ENCODE data around the gene XRCC1. TPM values are rescaled to one million over a fixed set of nuclear protein-coding genes. Genes with fewer than 3 reads are reported as not detected.

XRCC1 gene
- total RNA-seq, 1 experiment from 2014 or later, result 37.4 TPM

DNA sequence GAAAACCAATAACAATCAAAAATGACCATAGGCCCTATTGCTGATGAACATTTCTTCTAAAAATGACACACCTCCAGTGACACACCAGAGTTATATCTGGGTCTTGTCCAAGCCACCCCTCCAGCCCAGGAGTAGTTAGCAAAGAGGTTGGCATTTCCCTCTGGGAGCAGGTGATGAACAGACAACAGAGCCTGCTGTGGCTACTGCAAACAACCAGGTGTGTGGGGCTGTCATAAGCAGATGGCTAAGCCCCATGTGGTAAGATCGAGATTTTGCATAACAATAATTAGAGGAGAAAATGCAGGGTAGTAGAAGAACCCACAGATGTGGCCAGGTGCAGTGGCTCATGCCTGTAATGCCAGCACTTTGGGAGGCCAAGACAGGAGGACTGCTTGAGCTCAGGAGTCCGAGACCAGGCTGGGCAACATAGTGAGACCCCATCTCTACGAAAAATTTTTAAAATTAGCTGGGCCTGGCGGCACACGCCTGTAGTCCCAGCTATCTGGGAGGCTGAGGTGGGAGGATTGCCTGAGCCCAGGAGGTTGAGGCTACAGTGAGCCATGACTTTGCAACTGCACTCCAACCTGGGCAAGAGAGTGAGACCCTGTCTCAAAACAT, 5.0 kb downstream of the XRCC1 start:
- Histone ChIP-seq H3K4me2 (ENCODE audit: low read length) (no peak overlapping the region), H3K36me3 (ENCODE audit: control insufficient read depth in 1 of 2, insufficient read depth in 2 of 2, low read length in 2 of 2) (no peaks in the 10 kb centered on the region), H4K20me1 (ENCODE audit: insufficient read depth) (no peaks in the 10 kb centered on the region), H3K4me3 (replicated peaks in 1 of 2; ENCODE audit: low read depth in 1 of 2, low read length in 2 of 2) (no peak overlapping the region), H3K79me2 (ENCODE audit: insufficient read depth, low read length) (peaks cover 10% of the 10 kb centered on the region; the same call in 1 of the 2 replicates), H3K9ac (ENCODE audit: low read length) (no peak overlapping the region), H3K27me3 (ENCODE audit: insufficient read depth, low read length) (no peaks in the 10 kb centered on the region), H3K9me2 (ENCODE audit: insufficient read depth) (no peaks in the 10 kb centered on the region), H3K9me3 (ENCODE audit: control insufficient read depth in 1 of 2, insufficient read depth in 1 of 2, low read depth in 1 of 2, low read length in 2 of 2) (no peaks in the 10 kb centered on the region), H2AFZ (ENCODE audit: low read depth, low read length, poor library complexity, severe bottlenecking) (no peak overlapping the region), H3K4me1 (ENCODE audit: control insufficient read depth in 1 of 2, insufficient read depth in 2 of 2, low read length in 2 of 2) (peaks cover 5% of the 10 kb centered on the region in 2 experiments; a peak in 2 of 4 replicates), H3K27ac (ENCODE audit: low read depth, low read length) (no peak overlapping the region)
- intact Hi-C loops (cut with micrococcal nuclease), result no loop called here
- ATAC-seq, result no peak
- CTCF ChIA-PET, result no interaction called here
- no TSS peak for BruUV-seq (replicated peaks)
- TF ChIP-seq CEBPB (IDR thresholded peaks at IDR 0.05; ENCODE audit: low read depth) (no peak), SRF (IDR thresholded peaks at IDR 0.05; ENCODE audit: low read depth) (no peak), EGR1 (IDR thresholded peaks at IDR 0.05; ENCODE audit: low read depth) (no peak), TCF7L2 (IDR thresholded peaks at IDR 0.05; ENCODE audit: borderline replicate concordance, extremely low read depth, insufficient read depth, insufficient read length) (no peak), ZNF274 (IDR thresholded peaks at IDR 0.05; ENCODE audit: low read depth, low read length) (no peak), RAD21 (IDR thresholded peaks at IDR 0.05; ENCODE audit: low read depth) (no peak), FOSL1 (IDR thresholded peaks at IDR 0.05; ENCODE audit: low read depth) (no peak), EZH2phosphoT487 (IDR thresholded peaks at IDR 0.05; ENCODE audit: borderline replicate concordance) (no peak), SP1 (IDR thresholded peaks at IDR 0.05; ENCODE audit: low read depth) (no peak), ZFX (IDR thresholded peaks at IDR 0.05) (no peak), POLR2A (IDR thresholded peaks at IDR 0.05; ENCODE audit: borderline replicate concordance, extremely low read depth, insufficient read depth, insufficient read length) (no peak)
- TF ChIP-seq, protein P1, sequence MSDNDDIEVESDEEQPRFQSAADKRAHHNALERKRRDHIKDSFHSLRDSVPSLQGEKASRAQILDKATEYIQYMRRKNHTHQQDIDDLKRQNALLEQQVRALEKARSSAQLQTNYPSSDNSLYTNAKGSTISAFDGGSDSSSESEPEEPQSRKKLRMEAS (IDR thresholded peaks at IDR 0.05), result no peak
- TF ChIP-seq, protein P2, sequence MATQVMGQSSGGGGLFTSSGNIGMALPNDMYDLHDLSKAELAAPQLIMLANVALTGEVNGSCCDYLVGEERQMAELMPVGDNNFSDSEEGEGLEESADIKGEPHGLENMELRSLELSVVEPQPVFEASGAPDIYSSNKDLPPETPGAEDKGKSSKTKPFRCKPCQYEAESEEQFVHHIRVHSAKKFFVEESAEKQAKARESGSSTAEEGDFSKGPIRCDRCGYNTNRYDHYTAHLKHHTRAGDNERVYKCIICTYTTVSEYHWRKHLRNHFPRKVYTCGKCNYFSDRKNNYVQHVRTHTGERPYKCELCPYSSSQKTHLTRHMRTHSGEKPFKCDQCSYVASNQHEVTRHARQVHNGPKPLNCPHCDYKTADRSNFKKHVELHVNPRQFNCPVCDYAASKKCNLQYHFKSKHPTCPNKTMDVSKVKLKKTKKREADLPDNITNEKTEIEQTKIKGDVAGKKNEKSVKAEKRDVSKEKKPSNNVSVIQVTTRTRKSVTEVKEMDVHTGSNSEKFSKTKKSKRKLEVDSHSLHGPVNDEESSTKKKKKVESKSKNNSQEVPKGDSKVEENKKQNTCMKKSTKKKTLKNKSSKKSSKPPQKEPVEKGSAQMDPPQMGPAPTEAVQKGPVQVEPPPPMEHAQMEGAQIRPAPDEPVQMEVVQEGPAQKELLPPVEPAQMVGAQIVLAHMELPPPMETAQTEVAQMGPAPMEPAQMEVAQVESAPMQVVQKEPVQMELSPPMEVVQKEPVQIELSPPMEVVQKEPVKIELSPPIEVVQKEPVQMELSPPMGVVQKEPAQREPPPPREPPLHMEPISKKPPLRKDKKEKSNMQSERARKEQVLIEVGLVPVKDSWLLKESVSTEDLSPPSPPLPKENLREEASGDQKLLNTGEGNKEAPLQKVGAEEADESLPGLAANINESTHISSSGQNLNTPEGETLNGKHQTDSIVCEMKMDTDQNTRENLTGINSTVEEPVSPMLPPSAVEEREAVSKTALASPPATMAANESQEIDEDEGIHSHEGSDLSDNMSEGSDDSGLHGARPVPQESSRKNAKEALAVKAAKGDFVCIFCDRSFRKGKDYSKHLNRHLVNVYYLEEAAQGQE (IDR thresholded peaks at IDR 0.05; ENCODE audit: low read depth), result no peak
- TF ChIP-seq, protein P3, sequence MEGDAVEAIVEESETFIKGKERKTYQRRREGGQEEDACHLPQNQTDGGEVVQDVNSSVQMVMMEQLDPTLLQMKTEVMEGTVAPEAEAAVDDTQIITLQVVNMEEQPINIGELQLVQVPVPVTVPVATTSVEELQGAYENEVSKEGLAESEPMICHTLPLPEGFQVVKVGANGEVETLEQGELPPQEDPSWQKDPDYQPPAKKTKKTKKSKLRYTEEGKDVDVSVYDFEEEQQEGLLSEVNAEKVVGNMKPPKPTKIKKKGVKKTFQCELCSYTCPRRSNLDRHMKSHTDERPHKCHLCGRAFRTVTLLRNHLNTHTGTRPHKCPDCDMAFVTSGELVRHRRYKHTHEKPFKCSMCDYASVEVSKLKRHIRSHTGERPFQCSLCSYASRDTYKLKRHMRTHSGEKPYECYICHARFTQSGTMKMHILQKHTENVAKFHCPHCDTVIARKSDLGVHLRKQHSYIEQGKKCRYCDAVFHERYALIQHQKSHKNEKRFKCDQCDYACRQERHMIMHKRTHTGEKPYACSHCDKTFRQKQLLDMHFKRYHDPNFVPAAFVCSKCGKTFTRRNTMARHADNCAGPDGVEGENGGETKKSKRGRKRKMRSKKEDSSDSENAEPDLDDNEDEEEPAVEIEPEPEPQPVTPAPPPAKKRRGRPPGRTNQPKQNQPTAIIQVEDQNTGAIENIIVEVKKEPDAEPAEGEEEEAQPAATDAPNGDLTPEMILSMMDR (IDR thresholded peaks at IDR 0.05 in 2 of 3, conservative IDR thresholded peaks at IDR 0.05 in 1 of 3; ENCODE audit: borderline replicate concordance in 1 of 3, insufficient read depth in 1 of 3, low read depth in 2 of 3, low read length in 2 of 3), result no peak
- TF ChIP-seq, protein P4, sequence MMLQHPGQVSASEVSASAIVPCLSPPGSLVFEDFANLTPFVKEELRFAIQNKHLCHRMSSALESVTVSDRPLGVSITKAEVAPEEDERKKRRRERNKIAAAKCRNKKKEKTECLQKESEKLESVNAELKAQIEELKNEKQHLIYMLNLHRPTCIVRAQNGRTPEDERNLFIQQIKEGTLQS (IDR thresholded peaks at IDR 0.05), result no peak
- POLR2A ChIA-PET, result no interaction called here
- DNase-seq (ENCODE audit: low read depth, low spot score), result no peak
- RAD21 ChIA-PET (ENCODE audit: low non-redundant PET in 1 of 2, low total read pairs in 2 of 2, uncharacterized antibody in 2 of 2, unreplicated experiment in 2 of 2), result no interaction called here

All from HCT116 (cell line).